Neuronal stem cell (in vitro differentiated cells): ENCODE data around the gene COG1.
A peak's percentile ranks its signal among the peaks of the same experiment; 100 is the strongest.

Experiments used
- DNase-seq: peaks from one replicate; pipeline ENCODE4 v3.0.0-alpha.2; 2013; ENCODE audit warnings: low spot score
- H2AFZ ChIP-seq: one replicate; pipeline ENCODE4 v1.6.1; 2013; ENCODE audit warnings: mild to moderate bottlenecking, low read length, inconsistent platforms
- H2AK5ac ChIP-seq: 2 replicates; pipeline ENCODE4 v1.6.1; 2013; ENCODE audit warnings: low read depth, mild to moderate bottlenecking, inconsistent platforms, low read length, moderate library complexity, mixed read lengths
- H2BK120ac ChIP-seq: 2 replicates; pipeline ENCODE4 v1.6.1; 2013; ENCODE audit warnings: low read depth, mild to moderate bottlenecking, inconsistent platforms, low read length, moderate library complexity, mixed read lengths
- H2BK12ac ChIP-seq: one replicate; pipeline ENCODE4 v1.6.1; 2013; ENCODE audit warnings: low read length, inconsistent platforms
- H2BK15ac ChIP-seq: 2 replicates; pipeline ENCODE4 v1.6.1; 2013; ENCODE audit warnings: mild to moderate bottlenecking, low read length, inconsistent platforms, mixed read lengths
- H2BK5ac ChIP-seq: one replicate; pipeline ENCODE4 v1.6.1; 2013; ENCODE audit warnings: inconsistent platforms, mild to moderate bottlenecking, low read length, moderate library complexity
- H3K14ac ChIP-seq: one replicate; pipeline ENCODE4 v1.6.1; 2013; ENCODE audit warnings: low read length, inconsistent platforms
- H3K18ac ChIP-seq: 2 replicates; pipeline ENCODE4 v1.6.1; 2013; ENCODE audit warnings: low read length, inconsistent platforms
- H3K23ac ChIP-seq: 2 replicates; pipeline ENCODE4 v1.6.1; 2013; ENCODE audit warnings: low read depth, mild to moderate bottlenecking, mixed read lengths, low read length, inconsistent platforms; ENCODE audit not compliant: poor library complexity
- H3K27ac ChIP-seq: replicated peaks from 3 replicates; pipeline ENCODE4 v1.5.1; 2013; ENCODE audit warnings: low read length, inconsistent platforms
- H3K27me3 ChIP-seq, 3 experiments: 2 replicates each; pipeline ENCODE4 v1.6.1; 2013; ENCODE audit warnings: low read length in 3 of 3, mild to moderate bottlenecking in 2 of 3, inconsistent platforms in 1 of 3, low read depth in 1 of 3, mixed read lengths in 1 of 3, moderate library complexity in 1 of 3; ENCODE audit not compliant: control insufficient read depth in 3 of 3, insufficient read depth in 3 of 3
- H3K36me3 ChIP-seq, 2 donors: replicated peaks in 1 of 2; 2 replicates each; pipeline ENCODE4 v1.6.1; 2013; ENCODE audit warnings: low read length in 2 of 2; ENCODE audit not compliant: control insufficient read depth in 2 of 2, insufficient read depth in 2 of 2
- H3K4ac ChIP-seq: 2 replicates; pipeline ENCODE4 v1.6.1; 2013; ENCODE audit warnings: inconsistent platforms, mild to moderate bottlenecking, low read length, moderate library complexity
- H3K4me1 ChIP-seq, 2 donors: 1 replicate in 1 of 2; 2 replicates in 1 of 2; pipeline ENCODE4 v1.6.1; 2013; ENCODE audit warnings: low read length in 2 of 2, low read depth in 1 of 2; ENCODE audit not compliant: control insufficient read depth in 2 of 2, insufficient read depth in 1 of 2
- H3K4me2 ChIP-seq: one replicate; pipeline ENCODE4 v1.6.1; 2013; ENCODE audit warnings: mild to moderate bottlenecking, low read length, inconsistent platforms; ENCODE audit not compliant: insufficient read depth, poor library complexity, severe bottlenecking
- H3K4me3 ChIP-seq, 2 donors: 2 replicates each; pipeline ENCODE4 v1.5.1; 2013; ENCODE audit warnings: low read length in 2 of 2, mild to moderate bottlenecking in 2 of 2, inconsistent platforms in 1 of 2, moderate library complexity in 1 of 2
- H3K79me1 ChIP-seq: one replicate; pipeline ENCODE4 v1.6.1; 2013; ENCODE audit warnings: low read depth, mild to moderate bottlenecking, inconsistent platforms, low read length, moderate library complexity
- H3K9ac ChIP-seq: one replicate; pipeline ENCODE4 v1.6.1; 2013; ENCODE audit warnings: mild to moderate bottlenecking, low read depth, low read length, inconsistent platforms; ENCODE audit not compliant: poor library complexity
- H3K9me3 ChIP-seq, 2 donors: replicated peaks in 1 of 2; 2 replicates each; pipeline versions ENCODE3 to v1.6.1; 2013; ENCODE audit warnings: low read length in 2 of 2, mild to moderate bottlenecking in 2 of 2, inconsistent platforms in 1 of 2, low read depth in 1 of 2, mixed read lengths in 1 of 2, moderate library complexity in 1 of 2; ENCODE audit not compliant: control insufficient read depth in 2 of 2, insufficient read depth in 1 of 2
- H4K8ac ChIP-seq: one replicate; pipeline ENCODE4 v1.6.1; 2013; ENCODE audit warnings: low read depth, mild to moderate bottlenecking, inconsistent platforms, low read length, moderate library complexity
- H4K91ac ChIP-seq: one replicate; pipeline ENCODE4 v1.6.1; 2013; ENCODE audit warnings: low read length, low read depth, mild to moderate bottlenecking, inconsistent platforms; ENCODE audit not compliant: poor library complexity
- WGBS, 2 donors: extraction: QIAGEN DNeasy Blood & Tissue Kit; methylation state at CpG; one replicate each; pipeline ENCODE4 v1.1.7; 2013; ENCODE audit warnings: missing lambda C conversion rate in 2 of 2, mixed read lengths in 1 of 2; ENCODE audit not compliant: insufficient read length in 2 of 2, insufficient replicate concordance in 1 of 2; ENCODE audit errors: extremely low coverage in 2 of 2; 5-methylcytosine and 5-hydroxymethylcytosine counted together

Gene COG1

GRCh38 chr17:73182616-73183310, 10.1 kb upstream of the COG1 start:
- Histone ChIP-seq H3K36me3 (peaks cover 0 to 1% of the 10 kb centered on the region in 2 donors), H2BK15ac (no peak overlapping the region), H3K4me1 (peaks cover 0 to 2% of the 10 kb centered on the region in 2 donors), H3K4me2 (no peak overlapping the region), H4K8ac (no peak overlapping the region), H3K27me3 (no peaks in the 10 kb centered on the region), H4K91ac (no peak overlapping the region), H3K4ac (no peak overlapping the region), H3K9ac (no peak overlapping the region), H2AK5ac (no peak overlapping the region), H3K23ac (no peak overlapping the region), H3K14ac (no peak overlapping the region), H3K27ac (no peak overlapping the region), H3K79me1 (no peaks in the 10 kb centered on the region), H3K4me3 (no peak overlapping the region), H3K9me3 (no peaks in the 10 kb centered on the region), H2BK5ac (no peak overlapping the region), H2BK120ac (no peak overlapping the region), H3K18ac (peak overlapping the region; percentile 11), H2BK12ac (no peak overlapping the region), H2AFZ (no peak overlapping the region)
- WGBS, 2 donors = no CpG with 5 or more reads among the region's 15 CpGs
- DNase-seq = no peak

- Histone ChIP-seq H3K4ac (no peak overlapping the region), H3K4me1 (peaks cover 0 to 2% of the 10 kb centered on the region in 2 donors), H2BK15ac (no peak overlapping the region), H3K23ac (no peak overlapping the region), H2AK5ac (no peak overlapping the region), H3K9me3 (no peaks in the 10 kb centered on the region), H2BK12ac (no peak overlapping the region), H3K4me2 (no peak overlapping the region), H3K36me3 (peaks cover 0 to 1% of the 10 kb centered on the region in 2 donors), H3K18ac (no peak overlapping the region), H3K79me1 (no peaks in the 10 kb centered on the region), H3K9ac (no peak overlapping the region), H2AFZ (no peak overlapping the region), H3K14ac (no peak overlapping the region), H3K4me3 (no peak overlapping the region), H2BK120ac (no peak overlapping the region), H3K27ac (no peak overlapping the region), H4K91ac (no peak overlapping the region), H3K27me3 (no peaks in the 10 kb centered on the region), H4K8ac (no peak overlapping the region), H2BK5ac (no peak overlapping the region)
- WGBS, 2 donors = no CpG with 5 or more reads among the region's 9 CpGs
- no peak for DNase-seq
These were observed 8.5 kb upstream of the COG1 start for GRCh38 chr17:73184136-73184993.

- Histone ChIP-seq H2BK15ac (no peak overlapping the region), H3K14ac (no peak overlapping the region), H3K4ac (no peak overlapping the region), H2AFZ (no peak overlapping the region), H2BK12ac (no peak overlapping the region), H3K18ac (no peak overlapping the region), H3K4me2 (no peak overlapping the region), H2BK120ac (no peak overlapping the region), H4K8ac (no peak overlapping the region), H3K36me3 (peaks cover 0 to 1% of the 10 kb centered on the region in 2 donors), H2AK5ac (no peak overlapping the region), H3K9ac (no peak overlapping the region), H4K91ac (no peak overlapping the region), H3K79me1 (no peaks in the 10 kb centered on the region), H3K4me3 (no peak overlapping the region), H3K23ac (no peak overlapping the region), H3K27me3 (no peaks in the 10 kb centered on the region), H2BK5ac (no peak overlapping the region), H3K27ac (no peak overlapping the region), H3K9me3 (no peaks in the 10 kb centered on the region), H3K4me1 (peaks cover 0 to 2% of the 10 kb centered on the region in 2 donors)
- WGBS, 2 donors = no CpG with 5 or more reads among the region's 16 CpGs
- DNase-seq = no peak
These were observed 6.4 kb upstream of the COG1 start for GRCh38 chr17:73186283-73187050.
